K562 (cell line): ENCODE measurements around the gene PPP1R14C. TPM values are rescaled to one million over a fixed set of nuclear protein-coding genes. Genes with fewer than 3 reads are reported as not detected.

Source experiments
- ATAC-seq: fragments of 200-7000 bp; cut with Tn5 transposase; 3 replicates; pipeline ENCODE4 v1.9.1; 2020; ENCODE audit warnings: moderate library complexity
- BruUV-seq: library from RNA; stranded (reverse); fragments of 400-500 nt; replicated peaks from 2 replicates; lab custom pipeline; 2021; lab: Mats Ljungman, UMichigan
- CTCF ChIA-PET: fragments of 300-600 bp; formaldehyde crosslinking; extraction: SDS; loops from one replicate; lab custom pipeline; 2021; ENCODE audit warnings: low intra/inter-chr PET ratio; lab: Yijun Ruan, JAX
- POLR2A ChIA-PET: fragments of 300-600, 350-650 bp; sonication (Branson Sonifier 250); formaldehyde crosslinking; extraction: SDS; loops from one replicate; lab custom pipeline; 2021; ENCODE audit warnings: antibody characterized with exemption, inconsistent platforms; lab: Yijun Ruan, JAX
- DNase-seq, 4 experiments: peaks; one replicate each; pipeline versions ENCODE4 v3.0.0 to v3.0.0-alpha.2; 2011 to 2018; ENCODE audit warnings: low spot score in 3 of 4, mixed read lengths in 3 of 4; ENCODE audit errors: extremely low read depth in 1 of 4
- FAIRE-seq: peaks from 2 replicates; lab custom pipeline; 2011; peaks lifted over from hg19 to GRCh38; lab: Jason Lieb, UNC
- H2AFZ ChIP-seq: 2 replicates; pipeline ENCODE4 v1.6.0; 2011; ENCODE audit warnings: low read depth, low read length, control low read depth, inconsistent platforms
- H3K27ac ChIP-seq: fragments of 200-600 bp; 3 replicates; pipeline ENCODE4 v1.8.0; 2011; ENCODE audit warnings: low read depth, mild to moderate bottlenecking, control low read depth, inconsistent platforms, low read length, moderate library complexity, mixed read lengths; ENCODE audit errors: extremely low read depth
- H3K27me3 ChIP-seq, 2 experiments: fragments of 300-600 bp in 1 of 2; 2 replicates in 1 of 2; 3 replicates in 1 of 2; pipeline versions ENCODE4 v1.6.0 to v1.8.0; 2011; ENCODE audit warnings: inconsistent platforms in 2 of 2, low read length in 2 of 2, mild to moderate bottlenecking in 1 of 2, mixed read lengths in 1 of 2, moderate library complexity in 1 of 2; ENCODE audit not compliant: control insufficient read depth in 2 of 2, insufficient read depth in 2 of 2
- H3K36me3 ChIP-seq: fragments of 300-600 bp; 3 replicates; pipeline ENCODE4 v1.8.0; 2011; ENCODE audit warnings: mild to moderate bottlenecking, low read length, inconsistent platforms; ENCODE audit not compliant: control insufficient read depth, insufficient read depth
- H3K4me1 ChIP-seq, 2 experiments: fragments of 200-600 bp in 1 of 2; replicated peaks in 1 of 2; 2 replicates in 1 of 2; 3 replicates in 1 of 2; pipeline versions ENCODE4 v1.5.1 to v1.8.0; 2011; ENCODE audit warnings: inconsistent platforms in 2 of 2, low read length in 2 of 2, mild to moderate bottlenecking in 1 of 2, mixed read lengths in 1 of 2, moderate library complexity in 1 of 2; ENCODE audit not compliant: control insufficient read depth in 2 of 2, insufficient read depth in 2 of 2
- H3K4me2 ChIP-seq: 2 replicates; pipeline ENCODE4 v1.6.1; 2011; ENCODE audit warnings: low read length, control low read depth, inconsistent platforms, mixed read lengths; ENCODE audit not compliant: insufficient read depth
- H3K4me3 ChIP-seq: fragments of 200-600 bp; sonication (generic), shearing (Covaris generic); 2 replicates; pipeline ENCODE4 v1.5.1; 2016; ENCODE audit warnings: control low read depth, inconsistent platforms
- H3K79me2 ChIP-seq: fragments of 200-600 bp; 3 replicates; pipeline ENCODE4 v1.8.0; 2011; ENCODE audit warnings: low read length, inconsistent platforms; ENCODE audit not compliant: control insufficient read depth, insufficient read depth
- H3K9ac ChIP-seq, 2 experiments: 2 replicates each; pipeline versions ENCODE4 v1.6.0 to v1.6.1; 2011; ENCODE audit warnings: low read depth in 2 of 2, low read length in 2 of 2, control low read depth in 1 of 2, inconsistent platforms in 1 of 2, mild to moderate bottlenecking in 1 of 2, mixed read lengths in 1 of 2; ENCODE audit not compliant: insufficient read depth in 1 of 2
- H3K9me1 ChIP-seq: one replicate; pipeline ENCODE4 v1.6.0; 2011; ENCODE audit warnings: inconsistent platforms, mild to moderate bottlenecking, low read length, moderate library complexity; ENCODE audit not compliant: control insufficient read depth, insufficient read depth
- H3K9me3 ChIP-seq: replicated peaks from 2 replicates; pipeline ENCODE4 v1.5.1; 2011; ENCODE audit warnings: low read depth, low read length, inconsistent platforms; ENCODE audit not compliant: control insufficient read depth, insufficient read depth
- H4K20me1 ChIP-seq: replicated peaks from 2 replicates; pipeline ENCODE4 v1.6.1; 2011; ENCODE audit warnings: low read length, inconsistent platforms, mixed read lengths; ENCODE audit not compliant: control insufficient read depth, insufficient read depth
- C11orf30 ChIP-seq: fragments of 450-650 bp; IDR thresholded peaks from 2 replicates; pipeline ENCODE4 v1.6.1; 2016; ENCODE audit warnings: low read depth, mild to moderate bottlenecking
- CTCFL ChIP-seq: IDR thresholded peaks from 2 replicates; pipeline ENCODE4 v1.6.1; 2011; ENCODE audit warnings: borderline replicate concordance, low read depth, mild to moderate bottlenecking, moderate library complexity, low read length; ENCODE audit not compliant: insufficient read depth, poor library complexity, severe bottlenecking
- GABPA ChIP-seq: fragments of 200-800 bp; sonication (Bioruptor generic); conservative IDR thresholded peaks from 2 replicates; pipeline ENCODE4 v1.6.1; 2016; ENCODE audit warnings: low read depth, missing genetic modification characterization, missing compliant biosample characterization
- MAFF ChIP-seq: IDR thresholded peaks from 2 replicates; pipeline ENCODE4 v1.6.1; 2012; ENCODE audit warnings: low read length, improper control_type of control experiment
- MAFG ChIP-seq: fragments of 450-650 bp; conservative IDR thresholded peaks from 2 replicates; pipeline ENCODE4 v1.6.1; 2016; ENCODE audit warnings: missing genetic modification characterization, missing compliant biosample characterization
- MGA ChIP-seq: fragments of 450-650 bp; IDR thresholded peaks from 2 replicates; pipeline ENCODE4 v1.6.1; 2016; ENCODE audit warnings: mild to moderate bottlenecking, moderate library complexity
- ZNF316 ChIP-seq: fragments of 450-650 bp; IDR thresholded peaks from 2 replicates; pipeline ENCODE4 v1.6.1; 2016
- WGBS: fragments of 100-300 bp; shearing (Covaris generic); methylation state at CpG from one replicate; pipeline ENCODE4 v1.1.6; 2016; ENCODE audit warnings: low coverage, mixed read lengths; ENCODE audit not compliant: insufficient coverage; ENCODE audit errors: missing lambda C conversion rate; 5-methylcytosine and 5-hydroxymethylcytosine counted together
- in situ Hi-C: fragments of 300-500 bp; cut with MboI; formaldehyde crosslinking; loops from 4 replicates; pipeline ENCODE4 v1.15.0; 2018; ENCODE audit warnings: inconsistent platforms, mixed read lengths
- intact Hi-C: fragments of 100-400 bp; cut with micrococcal nuclease; formaldehyde crosslinking; loops from 2 replicates; pipeline ENCODE4 v1.14.2; 2022
- polyA plus RNA-seq, 8 experiments: library from polyadenylated mRNA; depleted of rRNA in 4 of 8; stranded (reverse) in 5 of 8; unstranded in 3 of 8; fragments of >200 nt; fragmentation: Nextera tagmentation in 2 of 8; fragmentation: Illumina TruSeq in 1 of 8; extraction: Ambion mirVana in 2 of 8; extraction: Trizol in 1 of 8; gene quantifications; 2 replicates each; pipeline versions ENCODE4 v1.2.1 to v1.2.3, GENCODE V29; 2011 to 2014; ENCODE audit warnings: inconsistent platforms in 1 of 8, missing spikeins in 1 of 8
- total RNA-seq, 7 experiments: library from RNA; depleted of rRNA in 6 of 7; stranded (reverse); fragments of >200 nt in 6 of 7; fragmentation: Illumina TruSeq in 2 of 7; extraction: Trizol in 2 of 7; gene quantifications; 2 replicates each; pipeline versions ENCODE4 v1.2.1 to v1.2.3, GENCODE V29; 2011 to 2021; ENCODE audit warnings: low replicate concordance in 1 of 7

The PPP1R14C gene
- total and polyA plus RNA-seq, 9 of the 15 experiments (the other 6 are each of a cell fraction or from before 2014, with no cell fraction given) = 4.5 to 16.6 (median 11.9) TPM

- Histone ChIP-seq H3K4me1 (peaks cover 20 to 23% of the 10 kb centered on the region in 2 experiments; a peak in 4 of 5 replicates), H3K9me1 (no peaks in the 10 kb centered on the region), H3K27ac (no peak overlapping the region), H3K4me2 (peak overlapping the region; percentile 29; the same call in 1 of the 2 replicates), H3K9ac (no peak overlapping the region), H3K36me3 (no peaks in the 10 kb centered on the region), H3K27me3 (no peaks in the 10 kb centered on the region), H3K9me3 (no peaks in the 10 kb centered on the region), H2AFZ (no peak overlapping the region), H4K20me1 (no peaks in the 10 kb centered on the region; the same call in 1 of the 2 replicates), H3K4me3 (no peak overlapping the region), H3K79me2 (0 out of 3 replicates have a peak, but pooled peaks cover 2% of the 10 kb centered on the region)
- 81% methylated on average over 22 of the region's 22 CpGs for WGBS
- no peak for FAIRE-seq
- BruUV-seq = no TSS peak
- ChIA-PET CTCF (no interaction called here), POLR2A (interaction anchor here (1.4 kb wide), 1 partner anchor 10 kb away, joined by 3 read pairs; no protein-coding TSS in a partner anchor)
- intact Hi-C loops (no loop called here), in situ Hi-C loops (no loop called here)
- no peak for ATAC-seq
- DNase-seq = no peak
- TF ChIP-seq MAFF (peak; percentile 34; the same call in 1 of the 2 replicates), CTCFL (no peak), MGA (no peak), MAFG (0 out of 2 replicates have a peak, but pooled peaks have one; percentile 9), GABPA (tag) (no peak), ZNF316 (peak; percentile 84), C11orf30 (peak; percentile 51; the same call in 1 of the 2 replicates)
Observed at GRCh38 chr6:150203871-150204545, 61.2 kb downstream of the PPP1R14C start.
